OCI-LY3 (cell line): ENCODE measurements around the gene MSH4.

Experiments
- H2AFZ ChIP-seq: fragments of 200-600, 300-600 bp; shearing (Covaris generic); 2 replicates; pipeline ENCODE4 v1.6.0; 2014; ENCODE audit warnings: antibody characterized with exemption, low read depth, low read length
- H3K27ac ChIP-seq: fragments of 200-600, 300-600 bp; sonication (generic); 2 replicates; pipeline ENCODE4 v1.5.1; 2014; ENCODE audit warnings: mild to moderate bottlenecking, low read length, moderate library complexity, mixed read lengths
- H3K27me3 ChIP-seq: fragments of 200-600, 300-600 bp; sonication (generic); 2 replicates; pipeline ENCODE4 v1.6.1; 2014; ENCODE audit warnings: low read depth, low read length, mixed read lengths
- H3K36me3 ChIP-seq: fragments of 200-600, 300-600 bp; sonication (generic); replicated peaks from 2 replicates; pipeline ENCODE3; 2014; ENCODE audit warnings: low read depth, low read length, mixed read lengths
- H3K4me1 ChIP-seq: fragments of 300-600, 200-600 bp; sonication (generic); 2 replicates; pipeline ENCODE4 v1.6.1; 2014; ENCODE audit warnings: low read length, mixed read lengths
- H3K4me2 ChIP-seq: fragments of 200-600, 300-600 bp; sonication (generic); 2 replicates; pipeline ENCODE4 v1.6.1; 2014; ENCODE audit warnings: low read length, mixed read lengths
- H3K4me3 ChIP-seq: fragments of 300-600, 200-600 bp; sonication (generic); 2 replicates; pipeline ENCODE4 v1.5.1; 2014; ENCODE audit warnings: antibody characterized with exemption, mild to moderate bottlenecking, low read length, moderate library complexity
- H3K79me2 ChIP-seq: fragments of 300-600, 200-600 bp; shearing (Covaris generic); 2 replicates; pipeline ENCODE4 v1.6.1; 2014; ENCODE audit warnings: mild to moderate bottlenecking, low read length, mixed read lengths
- H3K9ac ChIP-seq: fragments of 300-600, 200-600 bp; shearing (Covaris generic); 2 replicates; pipeline ENCODE4 v1.6.0; 2014; ENCODE audit warnings: mild to moderate bottlenecking, low read length, moderate library complexity
- H3K9me3 ChIP-seq: fragments of 200-600, 300-600 bp; shearing (Covaris generic); 2 replicates; pipeline ENCODE4 v1.6.1; 2014; ENCODE audit warnings: low read length, mixed read lengths; ENCODE audit not compliant: insufficient read depth
- H4K20me1 ChIP-seq: fragments of 200-600, 300-600 bp; sonication (generic); 2 replicates; pipeline ENCODE4 v1.6.1; 2016; ENCODE audit warnings: low read length, mixed read lengths; ENCODE audit not compliant: insufficient read depth
- EZH2phosphoT487 ChIP-seq: fragments of 200-600 bp; shearing (Covaris generic); IDR thresholded peaks from 2 replicates; pipeline ENCODE4 v1.6.1; 2018; ENCODE audit warnings: antibody characterized with exemption, mixed run types, low read depth
- TF ChIP-seq, protein P1 (sequence below): fragments of 200-600, 300-600 bp; sonication (generic); IDR thresholded peaks from 2 replicates; pipeline ENCODE4 v1.5.1; 2014; ENCODE audit warnings: antibody characterized with exemption, low read length, low read depth

Gene MSH4

DNA sequence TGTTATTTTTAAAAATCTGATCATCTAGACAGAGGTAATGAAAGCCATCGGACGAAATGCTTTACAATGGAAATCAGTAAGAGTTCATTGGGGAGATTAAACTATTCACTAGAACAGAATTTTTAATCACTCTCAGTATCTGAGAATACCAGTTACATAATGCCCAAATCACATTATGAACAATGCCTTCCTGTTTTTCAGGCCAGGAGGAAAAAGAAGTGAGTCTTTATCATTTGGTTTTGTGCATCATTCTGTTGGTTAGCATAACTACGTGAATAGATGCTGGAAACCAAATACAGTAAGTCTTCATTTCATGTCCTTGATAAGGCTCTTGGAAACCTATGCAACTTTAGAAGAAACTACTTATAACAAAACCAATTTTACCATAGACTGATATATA, 153.5 kb downstream of the MSH4 start:
- Histone ChIP-seq H3K4me2 (no peak overlapping the region), H4K20me1 (no peaks in the 10 kb centered on the region), H3K9ac (no peak overlapping the region), H2AFZ (no peak overlapping the region), H3K79me2 (no peaks in the 10 kb centered on the region), H3K4me1 (no peaks in the 10 kb centered on the region), H3K27me3 (no peaks in the 10 kb centered on the region), H3K27ac (no peak overlapping the region), H3K9me3 (no peaks in the 10 kb centered on the region), H3K36me3 (no peaks in the 10 kb centered on the region), H3K4me3 (no peak overlapping the region)
- TF ChIP-seq EZH2phosphoT487: no peak
- TF ChIP-seq, protein P1, sequence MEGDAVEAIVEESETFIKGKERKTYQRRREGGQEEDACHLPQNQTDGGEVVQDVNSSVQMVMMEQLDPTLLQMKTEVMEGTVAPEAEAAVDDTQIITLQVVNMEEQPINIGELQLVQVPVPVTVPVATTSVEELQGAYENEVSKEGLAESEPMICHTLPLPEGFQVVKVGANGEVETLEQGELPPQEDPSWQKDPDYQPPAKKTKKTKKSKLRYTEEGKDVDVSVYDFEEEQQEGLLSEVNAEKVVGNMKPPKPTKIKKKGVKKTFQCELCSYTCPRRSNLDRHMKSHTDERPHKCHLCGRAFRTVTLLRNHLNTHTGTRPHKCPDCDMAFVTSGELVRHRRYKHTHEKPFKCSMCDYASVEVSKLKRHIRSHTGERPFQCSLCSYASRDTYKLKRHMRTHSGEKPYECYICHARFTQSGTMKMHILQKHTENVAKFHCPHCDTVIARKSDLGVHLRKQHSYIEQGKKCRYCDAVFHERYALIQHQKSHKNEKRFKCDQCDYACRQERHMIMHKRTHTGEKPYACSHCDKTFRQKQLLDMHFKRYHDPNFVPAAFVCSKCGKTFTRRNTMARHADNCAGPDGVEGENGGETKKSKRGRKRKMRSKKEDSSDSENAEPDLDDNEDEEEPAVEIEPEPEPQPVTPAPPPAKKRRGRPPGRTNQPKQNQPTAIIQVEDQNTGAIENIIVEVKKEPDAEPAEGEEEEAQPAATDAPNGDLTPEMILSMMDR: no peak

DNA sequence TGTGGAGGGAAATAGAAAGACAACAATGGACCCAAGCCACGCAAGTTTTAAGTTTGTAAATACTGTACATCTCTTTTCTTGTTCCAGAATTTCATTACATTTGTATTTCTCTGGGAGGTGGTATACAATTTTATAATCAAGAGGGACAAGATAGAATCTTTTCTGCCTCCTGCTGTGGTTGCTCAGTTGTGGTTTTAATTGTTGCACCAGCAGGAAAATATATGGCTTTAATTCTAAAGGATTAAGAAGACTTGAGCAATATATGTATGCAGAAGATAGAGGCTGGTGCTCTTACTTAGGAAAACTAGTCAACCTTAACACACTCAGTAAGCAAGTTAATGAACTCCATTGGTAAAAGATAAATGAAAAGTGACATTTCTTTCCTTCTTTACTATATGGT, 155.3 kb downstream of the MSH4 start:
- no peak overlapping the region for H3K9ac ChIP-seq
- H3K36me3 ChIP-seq: no peaks in the 10 kb centered on the region
- no peak overlapping the region for H3K27ac ChIP-seq
- no peak overlapping the region for H3K4me2 ChIP-seq
- no peaks in the 10 kb centered on the region for H3K79me2 ChIP-seq
- no peak for TF ChIP-seq EZH2phosphoT487
- TF ChIP-seq, protein P1: no peak
- H3K4me3 ChIP-seq: no peak overlapping the region
- H4K20me1 ChIP-seq: no peaks in the 10 kb centered on the region
- no peaks in the 10 kb centered on the region for H3K9me3 ChIP-seq
- no peaks in the 10 kb centered on the region for H3K27me3 ChIP-seq
- H3K4me1 ChIP-seq: no peaks in the 10 kb centered on the region
- no peak overlapping the region for H2AFZ ChIP-seq

DNA sequence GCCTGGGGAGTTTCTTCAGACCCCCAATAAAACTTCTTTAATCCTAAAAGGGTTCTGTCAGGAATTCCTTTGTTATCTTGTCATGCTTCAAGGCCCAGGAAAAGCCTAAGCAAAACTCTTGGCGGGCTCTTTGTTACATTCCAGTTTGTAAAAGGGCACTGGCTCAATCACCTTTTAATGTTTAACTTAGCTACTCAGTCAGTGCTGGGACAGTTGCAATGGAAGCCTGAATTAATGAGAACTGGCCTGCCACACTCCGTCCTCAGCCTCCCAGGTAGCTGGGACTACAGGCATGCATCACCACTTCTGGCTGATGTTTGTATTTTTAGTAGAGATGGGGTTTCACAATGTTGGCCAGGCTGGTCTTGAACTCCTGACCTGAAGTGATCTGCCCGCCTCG, 156.8 kb downstream of the MSH4 start:
- Histone ChIP-seq H4K20me1 (no peaks in the 10 kb centered on the region), H3K79me2 (no peaks in the 10 kb centered on the region), H3K9ac (no peak overlapping the region), H3K36me3 (no peaks in the 10 kb centered on the region), H3K4me3 (no peak overlapping the region), H3K4me1 (no peaks in the 10 kb centered on the region), H3K4me2 (no peak overlapping the region), H2AFZ (no peak overlapping the region), H3K27me3 (no peaks in the 10 kb centered on the region), H3K27ac (no peak overlapping the region), H3K9me3 (no peaks in the 10 kb centered on the region)
- TF ChIP-seq, protein P1: no peak
- no peak for TF ChIP-seq EZH2phosphoT487

DNA sequence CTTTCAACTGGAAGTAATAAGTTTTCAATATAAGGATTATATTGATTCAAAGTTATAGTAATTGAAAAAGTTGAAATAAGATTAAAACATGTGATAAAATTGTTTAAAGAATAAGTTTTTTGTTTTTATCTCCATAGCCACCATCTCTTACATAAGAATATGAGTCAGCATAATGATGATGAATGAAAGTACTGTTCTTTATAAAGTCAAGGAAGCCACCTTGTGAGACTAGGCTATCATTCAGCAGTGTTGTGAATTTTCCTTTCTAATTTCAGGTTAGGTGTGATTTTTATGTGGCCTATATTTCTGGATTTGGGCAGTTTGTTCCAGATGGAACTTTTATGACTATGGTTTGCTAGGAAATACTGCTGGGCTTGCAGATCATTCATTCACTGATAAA, 157.9 kb downstream of the MSH4 start:
- no peak overlapping the region for H3K27ac ChIP-seq
- H3K4me3 ChIP-seq: no peak overlapping the region
- H3K9ac ChIP-seq: no peak overlapping the region
- H3K9me3 ChIP-seq: no peaks in the 10 kb centered on the region
- H3K79me2 ChIP-seq: no peaks in the 10 kb centered on the region
- no peaks in the 10 kb centered on the region for H3K27me3 ChIP-seq
- no peaks in the 10 kb centered on the region for H3K36me3 ChIP-seq
- H4K20me1 ChIP-seq: no peaks in the 10 kb centered on the region
- H3K4me1 ChIP-seq: no peaks in the 10 kb centered on the region
- H3K4me2 ChIP-seq: no peak overlapping the region
- no peak overlapping the region for H2AFZ ChIP-seq
- TF ChIP-seq, protein P1: no peak
- TF ChIP-seq EZH2phosphoT487: no peak
